ENCODE data around the gene YES1.

The YES1 gene

DNA sequence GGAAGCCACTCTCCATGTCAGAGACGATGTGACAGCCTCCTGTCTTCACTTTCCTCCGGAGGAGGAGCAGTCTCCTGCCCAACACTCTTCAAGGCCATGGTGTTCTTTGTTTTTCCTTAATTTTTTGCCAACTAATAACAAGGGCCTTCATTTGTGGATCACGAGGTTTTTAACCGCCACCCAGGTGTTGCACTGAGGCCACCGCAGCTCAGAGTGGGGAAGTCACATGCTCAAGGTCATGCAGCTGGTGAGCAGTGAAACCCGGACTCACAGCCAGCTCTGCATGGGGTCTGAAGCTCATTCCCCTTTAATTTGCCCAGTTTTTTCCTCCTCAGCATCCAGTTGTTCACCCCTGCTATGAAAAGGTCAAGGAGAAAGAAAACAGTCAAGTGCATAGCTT, 119.2 kb downstream of the YES1 start:
- H3K79me2 ChIP-seq (ENCODE audit: low read length): no peaks in the 10 kb centered on the region
- no peaks in the 10 kb centered on the region for H3F3A ChIP-seq (ENCODE audit: insufficient read depth, low read length)
- no peaks in the 10 kb centered on the region for H3K27me3 ChIP-seq (replicated peaks; ENCODE audit: insufficient read depth, low read length)
- no peak overlapping the region for H2AFZ ChIP-seq (ENCODE audit: low read length)
- no peaks in the 10 kb centered on the region for H4K20me1 ChIP-seq (ENCODE audit: insufficient read depth, low read length)
- DNase-seq: peak; percentile 48
- peak overlapping the region; percentile 23; the same call in 1 of the 2 replicates for H3K27ac ChIP-seq (ENCODE audit: low read length)
- no peak overlapping the region for H3K4me2 ChIP-seq (ENCODE audit: low read depth, low read length)
- H3K4me1 ChIP-seq (ENCODE audit: low read length): no peaks in the 10 kb centered on the region
- TF ChIP-seq EZH2phosphoT487 (IDR thresholded peaks at IDR 0.05; ENCODE audit: low read length) (no peak), CTCF (IDR thresholded peaks at IDR 0.05; ENCODE audit: low read length) (no peak), EZH2 (optimal IDR thresholded peaks at IDR 0.05; ENCODE audit: low read depth, low read length) (no peak)
- no peak overlapping the region for H3K4me3 ChIP-seq (ENCODE audit: low read length)
- H3K9me2 ChIP-seq (replicated peaks; ENCODE audit: insufficient read depth, low read length): no peaks in the 10 kb centered on the region
- H3K36me3 ChIP-seq (replicated peaks; ENCODE audit: insufficient read depth, low read length): no peaks in the 10 kb centered on the region
- no peaks in the 10 kb centered on the region for H3K9me3 ChIP-seq (replicated peaks; ENCODE audit: insufficient read depth, low read length)
- no peak overlapping the region for H3K9ac ChIP-seq (ENCODE audit: low read length)

DNA sequence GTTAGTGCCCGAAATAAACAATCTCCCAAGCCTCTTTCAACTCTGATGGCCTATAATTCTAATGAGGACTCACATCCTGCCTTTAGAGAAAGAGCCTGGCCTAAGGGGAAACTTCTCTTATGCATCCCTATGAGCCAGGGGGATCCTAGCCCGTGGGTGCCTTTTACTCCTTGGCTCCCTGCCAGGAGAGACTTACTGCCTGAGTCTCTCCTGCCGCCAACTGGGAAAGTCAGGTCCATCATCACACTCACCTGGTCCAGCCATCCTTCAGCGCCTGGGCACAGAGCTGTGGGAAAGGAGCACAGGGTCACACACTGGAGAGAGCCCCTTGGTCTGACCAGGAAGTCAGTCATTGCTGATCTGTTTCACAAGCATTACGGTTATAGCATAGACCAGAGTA, 123.7 kb downstream of the YES1 start:
- no peaks in the 10 kb centered on the region for H3K36me3 ChIP-seq (replicated peaks; ENCODE audit: insufficient read depth, low read length)
- no peak overlapping the region for H3K4me3 ChIP-seq (ENCODE audit: low read length)
- no peaks in the 10 kb centered on the region for H3K4me1 ChIP-seq (ENCODE audit: low read length)
- no peaks in the 10 kb centered on the region for H4K20me1 ChIP-seq (ENCODE audit: insufficient read depth, low read length)
- no peaks in the 10 kb centered on the region for H3K9me3 ChIP-seq (replicated peaks; ENCODE audit: insufficient read depth, low read length)
- H3K79me2 ChIP-seq (ENCODE audit: low read length): no peaks in the 10 kb centered on the region
- H3K9me2 ChIP-seq (replicated peaks; ENCODE audit: insufficient read depth, low read length): no peaks in the 10 kb centered on the region
- no peak overlapping the region for H3K4me2 ChIP-seq (ENCODE audit: low read depth, low read length)
- no peak overlapping the region for H2AFZ ChIP-seq (ENCODE audit: low read length)
- TF ChIP-seq CTCF (IDR thresholded peaks at IDR 0.05; ENCODE audit: low read length): no peak
- TF ChIP-seq EZH2phosphoT487 (IDR thresholded peaks at IDR 0.05; ENCODE audit: low read length): no peak
- TF ChIP-seq EZH2 (optimal IDR thresholded peaks at IDR 0.05; ENCODE audit: low read depth, low read length): no peak
- H3K27me3 ChIP-seq (replicated peaks; ENCODE audit: insufficient read depth, low read length): no peaks in the 10 kb centered on the region
- H3F3A ChIP-seq (ENCODE audit: insufficient read depth, low read length): no peaks in the 10 kb centered on the region
- no peak overlapping the region for H3K9ac ChIP-seq (ENCODE audit: low read length)
- no peak for DNase-seq
- no peak overlapping the region for H3K27ac ChIP-seq (ENCODE audit: low read length)

DNA sequence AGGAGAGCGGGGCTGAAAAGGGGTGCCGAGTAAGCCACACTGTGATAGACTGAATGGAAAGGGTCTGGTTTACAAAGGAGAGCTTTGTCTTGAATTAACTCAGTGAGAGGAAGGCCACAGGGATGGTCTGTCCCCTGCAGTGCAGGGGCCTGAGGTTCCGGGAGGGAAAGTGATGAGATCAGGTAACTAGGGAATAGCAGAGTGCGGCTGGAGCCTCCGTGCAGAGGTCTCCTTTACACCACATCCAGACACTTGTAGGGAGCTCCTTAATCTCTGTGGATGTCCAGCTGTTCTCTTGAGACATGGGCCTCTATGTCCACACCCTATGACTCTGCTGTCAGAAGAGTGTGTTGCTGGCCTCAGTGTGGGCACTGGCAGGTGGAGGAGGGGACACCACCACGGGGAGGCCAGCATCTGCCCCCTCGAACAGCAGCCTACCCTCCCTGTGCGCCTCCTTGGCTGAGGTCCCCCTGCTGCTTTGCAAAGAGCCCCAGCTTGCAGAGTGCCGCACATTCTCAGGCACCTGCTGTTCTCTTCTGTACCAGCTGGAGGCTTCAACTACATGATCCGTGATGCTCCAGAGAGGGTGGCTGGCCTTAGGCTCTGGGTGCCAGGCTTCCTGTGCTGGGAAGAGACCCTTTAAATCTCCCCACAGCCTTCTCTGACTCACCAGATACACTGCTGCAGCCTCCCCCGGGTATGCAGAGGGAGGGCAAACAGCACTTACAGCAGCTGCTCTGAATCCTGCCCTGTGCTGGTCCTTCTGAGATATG, 125.5 kb downstream of the YES1 start:
- H3K27me3 ChIP-seq (replicated peaks; ENCODE audit: insufficient read depth, low read length): no peaks in the 10 kb centered on the region
- no peak for DNase-seq
- H2AFZ ChIP-seq (ENCODE audit: low read length): no peak overlapping the region

More for the DNA sequence above, 125.5 kb downstream of the YES1 start:
- H3K4me1 ChIP-seq (ENCODE audit: low read length): no peaks in the 10 kb centered on the region
- no peak overlapping the region for H3K4me3 ChIP-seq (ENCODE audit: low read length)
- no peak overlapping the region for H3K27ac ChIP-seq (ENCODE audit: low read length)
- no peaks in the 10 kb centered on the region for H4K20me1 ChIP-seq (ENCODE audit: insufficient read depth, low read length)
- no peaks in the 10 kb centered on the region for H3K79me2 ChIP-seq (ENCODE audit: low read length)
- H3K36me3 ChIP-seq (replicated peaks; ENCODE audit: insufficient read depth, low read length): no peaks in the 10 kb centered on the region
- no peaks in the 10 kb centered on the region for H3K9me3 ChIP-seq (replicated peaks; ENCODE audit: insufficient read depth, low read length)
- TF ChIP-seq CTCF (IDR thresholded peaks at IDR 0.05; ENCODE audit: low read length) (no peak), EZH2phosphoT487 (IDR thresholded peaks at IDR 0.05; ENCODE audit: low read length) (no peak), EZH2 (optimal IDR thresholded peaks at IDR 0.05; ENCODE audit: low read depth, low read length) (no peak)
- no peak overlapping the region for H3K9ac ChIP-seq (ENCODE audit: low read length)
- H3F3A ChIP-seq (ENCODE audit: insufficient read depth, low read length): no peaks in the 10 kb centered on the region
- H3K9me2 ChIP-seq (replicated peaks; ENCODE audit: insufficient read depth, low read length): no peaks in the 10 kb centered on the region
- no peak overlapping the region for H3K4me2 ChIP-seq (ENCODE audit: low read depth, low read length)

Measured in MM.1S (cell line).